Fibroblast of pulmonary artery (primary cell): Measurements from ENCODE around the gene GP9.
"Not testable (repeated sequence)": the region's sequence is repeated elsewhere in the genome, so short reads cannot be mapped to it uniquely, and the experiment has no call there.

Experiments
- DNase-seq: peaks from one replicate; pipeline ENCODE4 v3.0.0-alpha.2; 2010; ENCODE audit warnings: low read depth
- H3K4me3 ChIP-seq: replicated peaks from 2 replicates; pipeline ENCODE4 v1.5.1; 2011; ENCODE audit warnings: low read depth, mild to moderate bottlenecking, control low read depth, low read length, moderate library complexity
- CTCF ChIP-seq: IDR thresholded peaks from 2 replicates; pipeline ENCODE4 v1.5.1; 2011; ENCODE audit warnings: mild to moderate bottlenecking, control low read depth, low read length, inconsistent platforms; ENCODE audit errors: missing control alignments

Gene GP9

GRCh38 chr3:129087904-129088303 lies 27.3 kb downstream of the GP9 start:
- peak; percentile 72 for DNase-seq
- peak; percentile 0 for TF ChIP-seq CTCF
- H3K4me3 ChIP-seq = not testable (repeated sequence)

GRCh38 chr3:129088312-129088711 lies 27.7 kb downstream of the GP9 start:
- DNase-seq = not testable (repeated sequence)

GRCh38 chr3:129095285-129095684 lies 34.7 kb downstream of the GP9 start:
- no peak for DNase-seq
- H3K4me3 ChIP-seq = no peak overlapping the region
- no peak for TF ChIP-seq CTCF

More at GRCh38 chr3:129088312-129088711, 27.7 kb downstream of the GP9 start:
- H3K4me3 ChIP-seq = not testable (repeated sequence)

GRCh38 chr3:129100274-129100673 lies 39.7 kb downstream of the GP9 start:
- no peak for DNase-seq
- no peak overlapping the region for H3K4me3 ChIP-seq
- TF ChIP-seq CTCF = no peak

GRCh38 chr3:129101370-129102138 lies 41.0 kb downstream of the GP9 start:
- no peak for TF ChIP-seq CTCF
- DNase-seq = no peak
- no peak overlapping the region for H3K4me3 ChIP-seq

- DNase-seq = no peak
- no peak for TF ChIP-seq CTCF
- H3K4me3 ChIP-seq = no peak overlapping the region
Observed at GRCh38 chr3:129103296-129103695, 42.7 kb downstream of the GP9 start.

GRCh38 chr3:129104051-129104450 lies 43.5 kb downstream of the GP9 start:
- DNase-seq = no peak
- no peak for TF ChIP-seq CTCF
- no peak overlapping the region for H3K4me3 ChIP-seq
